ENCODE results near the gene C17orf100.

DNA sequence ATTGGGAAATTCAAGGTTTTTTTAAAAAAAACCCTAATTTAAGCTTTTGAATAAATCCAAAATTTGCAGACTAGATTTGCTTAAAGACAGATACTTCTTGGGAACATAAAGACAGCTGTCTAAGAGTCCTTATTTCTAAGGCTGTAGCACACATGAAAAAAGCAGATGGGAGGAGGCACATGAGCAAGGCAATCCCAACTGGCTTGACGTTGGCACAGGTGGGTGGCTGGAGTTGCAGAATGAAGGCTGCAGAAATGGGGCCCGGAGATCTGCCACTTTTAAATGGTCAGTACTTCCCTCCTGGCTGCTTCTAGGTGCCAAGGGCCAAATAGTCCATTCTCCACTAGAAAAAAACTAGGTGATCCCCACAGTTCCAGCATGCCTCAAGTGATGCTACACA lies 15.5 kb upstream of the C17orf100 start:
- TF ChIP-seq, protein P1, sequence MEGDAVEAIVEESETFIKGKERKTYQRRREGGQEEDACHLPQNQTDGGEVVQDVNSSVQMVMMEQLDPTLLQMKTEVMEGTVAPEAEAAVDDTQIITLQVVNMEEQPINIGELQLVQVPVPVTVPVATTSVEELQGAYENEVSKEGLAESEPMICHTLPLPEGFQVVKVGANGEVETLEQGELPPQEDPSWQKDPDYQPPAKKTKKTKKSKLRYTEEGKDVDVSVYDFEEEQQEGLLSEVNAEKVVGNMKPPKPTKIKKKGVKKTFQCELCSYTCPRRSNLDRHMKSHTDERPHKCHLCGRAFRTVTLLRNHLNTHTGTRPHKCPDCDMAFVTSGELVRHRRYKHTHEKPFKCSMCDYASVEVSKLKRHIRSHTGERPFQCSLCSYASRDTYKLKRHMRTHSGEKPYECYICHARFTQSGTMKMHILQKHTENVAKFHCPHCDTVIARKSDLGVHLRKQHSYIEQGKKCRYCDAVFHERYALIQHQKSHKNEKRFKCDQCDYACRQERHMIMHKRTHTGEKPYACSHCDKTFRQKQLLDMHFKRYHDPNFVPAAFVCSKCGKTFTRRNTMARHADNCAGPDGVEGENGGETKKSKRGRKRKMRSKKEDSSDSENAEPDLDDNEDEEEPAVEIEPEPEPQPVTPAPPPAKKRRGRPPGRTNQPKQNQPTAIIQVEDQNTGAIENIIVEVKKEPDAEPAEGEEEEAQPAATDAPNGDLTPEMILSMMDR (IDR thresholded peaks at IDR 0.05) = no peak
- no peak for TF ChIP-seq POLR2A (IDR thresholded peaks at IDR 0.05)
